Hematopoietic multipotent progenitor cell (in vitro differentiated cells): ENCODE results near the gene DBH. TPM values are rescaled to one million over a fixed set of nuclear protein-coding genes. Genes with fewer than 3 reads are reported as not detected.

Experiments used
- DNase-seq, 3 donors: peaks; one replicate each; pipeline ENCODE4 v3.0.0-alpha.2; 2011 to 2015; ENCODE audit warnings: low read depth in 2 of 3, low spot score in 2 of 3
- total RNA-seq: library from RNA; depleted of rRNA; stranded (reverse); fragments of >200 nt; gene quantifications from one replicate; pipeline ENCODE4 v1.2.3, GENCODE V29; 2012

The DBH gene
- total RNA-seq, 1 donor: not detected

DNA sequence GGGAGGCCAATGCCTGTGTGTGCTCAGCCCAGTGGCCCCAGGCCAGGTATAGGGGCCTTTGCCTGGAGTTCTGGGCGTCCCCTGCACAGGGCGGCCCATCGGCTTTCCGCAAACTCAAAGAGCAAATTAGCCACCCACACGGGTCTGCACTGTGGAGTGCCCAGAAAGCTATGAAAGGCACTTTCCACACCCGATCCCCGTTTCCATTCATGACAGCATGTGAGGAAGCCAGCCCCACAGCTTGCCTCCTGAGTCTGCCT is 5.2 kb downstream of the DBH start:
- DNase-seq: no peak

GRCh38 chr9:133641861-133642595 is 5.9 kb downstream of the DBH start:
- DNase-seq: no peak

GRCh38 chr9:133642708-133643361 is 6.7 kb downstream of the DBH start:
- no peak for DNase-seq

DNA sequence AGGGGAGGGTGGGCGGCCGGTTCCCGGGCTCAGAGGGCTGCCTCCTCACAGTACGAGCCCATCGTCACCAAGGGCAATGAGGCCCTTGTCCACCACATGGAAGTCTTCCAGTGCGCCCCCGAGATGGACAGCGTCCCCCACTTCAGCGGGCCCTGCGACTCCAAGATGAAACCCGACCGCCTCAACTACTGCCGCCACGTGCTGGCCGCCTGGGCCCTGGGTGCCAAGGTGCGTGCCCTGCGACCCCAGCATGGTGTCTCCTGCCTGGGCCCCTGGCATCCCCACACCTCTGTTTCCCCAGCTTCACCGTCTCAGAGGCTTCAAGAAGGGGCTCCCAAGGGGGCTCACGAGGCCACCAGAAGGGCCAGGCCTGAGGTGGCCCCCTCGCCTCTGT is 7.2 kb downstream of the DBH start:
- no peak for DNase-seq

DNA sequence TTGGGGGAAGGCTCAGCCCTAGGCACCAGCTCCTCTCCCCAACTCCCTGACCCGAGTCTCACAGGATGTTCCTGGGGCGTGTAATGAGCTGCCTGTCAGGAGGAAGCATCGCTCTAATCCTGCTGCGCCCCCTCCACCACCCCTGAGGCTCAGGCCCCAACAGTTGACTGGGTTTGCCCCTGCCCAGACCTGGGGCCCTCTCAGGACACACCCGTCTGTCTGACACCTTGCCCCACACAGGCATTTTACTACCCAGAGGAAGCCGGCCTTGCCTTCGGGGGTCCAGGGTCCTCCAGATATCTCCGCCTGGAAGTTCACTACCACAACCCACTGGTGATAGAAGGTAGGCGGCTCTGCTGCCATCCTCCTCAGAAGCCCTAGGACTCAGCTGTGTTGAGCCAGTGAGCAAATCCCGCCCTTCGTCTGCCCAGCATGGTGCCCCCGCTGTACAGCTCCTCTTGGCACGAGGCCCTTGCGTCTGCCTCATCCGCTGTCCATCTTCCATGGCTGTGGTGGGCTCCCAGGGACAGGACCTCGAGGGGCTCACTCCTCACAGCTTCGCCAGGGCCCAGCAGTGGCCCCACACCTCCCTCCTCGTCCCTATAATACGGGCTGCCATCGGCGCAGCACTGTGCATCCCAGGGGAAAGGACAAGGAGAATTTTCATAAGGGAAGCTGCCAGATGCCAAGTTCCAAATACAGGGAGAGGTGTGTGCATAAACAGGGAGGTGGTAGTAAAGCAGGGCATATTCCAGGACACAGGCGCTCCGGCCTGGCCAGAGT is 8.0 kb downstream of the DBH start:
- DNase-seq: no peak

DNA sequence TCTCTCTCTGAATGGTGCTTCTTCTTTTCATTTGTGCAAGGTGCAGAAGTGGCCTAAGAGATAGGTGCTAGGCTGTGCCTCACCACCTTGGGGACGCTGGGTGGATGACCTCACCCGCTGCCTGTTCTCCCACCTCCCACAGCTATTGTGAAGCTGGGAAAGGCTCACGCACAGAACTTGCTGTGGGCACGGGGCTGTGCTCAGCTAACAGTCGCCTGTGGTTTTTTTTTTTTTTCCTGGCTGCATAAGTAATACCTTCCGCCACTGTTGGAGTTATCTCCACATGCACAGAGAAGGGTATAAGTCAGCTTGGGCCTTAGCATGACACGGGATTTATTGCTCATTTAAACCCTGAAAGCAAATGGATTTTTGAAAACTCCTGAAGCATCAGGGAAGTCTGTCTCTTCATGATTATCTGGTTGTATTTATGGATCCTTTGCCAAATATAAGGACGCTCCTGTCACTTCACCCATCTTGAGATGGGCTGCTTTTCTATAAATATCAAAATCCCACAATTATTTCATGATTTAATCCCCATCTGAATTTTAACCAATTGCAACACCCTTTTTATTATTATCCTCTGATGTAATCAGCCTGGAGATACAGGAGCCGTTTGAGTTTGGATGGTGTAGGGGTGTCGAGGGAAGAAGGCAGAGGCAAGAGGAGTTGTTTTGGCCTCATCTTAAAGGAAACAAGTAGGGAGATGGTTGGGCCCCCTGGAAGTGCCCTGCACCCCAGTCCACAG is 9.0 kb downstream of the DBH start:
- peak in 2 of 3 donors; percentile 20 to 31 for DNase-seq

GRCh38 chr9:133647148-133647547 is 11.0 kb downstream of the DBH start:
- DNase-seq: no peak

DNA sequence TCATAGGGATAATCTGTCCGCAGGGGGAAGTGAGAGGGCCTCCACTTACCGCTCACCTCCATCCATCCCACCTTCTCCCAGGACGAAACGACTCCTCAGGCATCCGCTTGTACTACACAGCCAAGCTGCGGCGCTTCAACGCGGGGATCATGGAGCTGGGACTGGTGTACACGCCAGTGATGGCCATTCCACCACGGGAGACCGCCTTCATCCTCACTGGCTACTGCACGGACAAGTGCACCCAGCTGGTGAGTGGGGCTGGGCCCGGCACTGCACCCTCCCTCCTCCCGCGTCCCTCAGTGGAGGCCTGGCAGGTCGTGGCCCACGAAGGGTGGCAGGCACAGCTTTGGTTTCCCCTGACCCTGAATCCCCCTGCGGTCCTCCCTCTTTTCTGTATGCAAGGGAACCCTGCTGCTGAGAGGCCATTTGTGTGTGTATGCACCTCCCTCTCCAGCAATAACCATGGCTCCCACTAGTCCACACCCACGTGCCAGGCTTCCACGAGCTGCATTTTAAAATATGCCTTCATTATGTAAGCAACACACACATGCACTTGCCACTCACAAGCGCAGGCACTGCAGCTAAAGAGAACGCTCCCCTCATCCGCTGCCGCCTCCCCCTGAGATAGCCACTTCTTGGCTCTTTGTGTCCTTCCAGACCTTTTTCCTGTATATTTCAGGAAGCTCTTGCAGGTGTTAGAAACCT is 11.8 kb downstream of the DBH start:
- no peak for DNase-seq

DNA sequence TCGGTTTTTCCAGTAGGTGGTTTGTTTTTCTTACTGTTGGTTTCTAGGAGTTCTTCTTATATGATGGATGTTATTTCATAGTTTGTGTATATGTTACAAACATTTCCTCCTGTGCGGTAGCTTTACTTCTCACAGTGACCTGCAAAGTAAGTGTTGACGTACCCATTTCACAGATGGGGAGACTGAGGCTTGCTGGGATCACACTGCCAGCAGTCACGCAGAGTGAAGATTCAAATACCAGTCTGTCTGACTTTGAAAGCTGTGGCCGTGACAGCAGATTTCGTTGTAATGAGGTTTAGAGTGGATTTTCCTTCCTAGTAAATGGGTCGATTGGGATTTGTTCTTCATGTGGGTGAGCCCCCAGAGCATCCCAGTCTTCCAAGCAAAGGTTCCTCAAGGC is 13.0 kb downstream of the DBH start:
- DNase-seq: no peak

DNA sequence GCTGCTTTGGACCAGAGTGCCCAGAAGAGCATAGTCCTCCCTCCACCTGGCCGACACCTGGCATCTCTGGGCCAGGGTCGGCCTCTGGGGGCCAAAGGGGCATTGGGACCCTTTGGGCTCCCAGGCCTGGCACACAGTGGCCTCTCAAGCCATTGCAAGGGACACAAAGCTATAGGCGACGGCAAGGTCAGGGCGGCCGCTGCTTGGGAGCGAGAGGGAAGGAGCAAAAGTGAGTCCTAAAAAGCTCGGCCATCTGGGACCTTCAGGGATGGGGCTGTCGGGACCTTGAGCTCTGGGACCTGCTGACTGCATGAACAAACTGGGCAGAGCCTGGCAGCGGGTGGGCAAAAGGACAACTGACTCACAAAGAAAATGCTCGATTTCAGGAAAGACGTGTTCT is 13.9 kb downstream of the DBH start:
- DNase-seq: no peak

DNA sequence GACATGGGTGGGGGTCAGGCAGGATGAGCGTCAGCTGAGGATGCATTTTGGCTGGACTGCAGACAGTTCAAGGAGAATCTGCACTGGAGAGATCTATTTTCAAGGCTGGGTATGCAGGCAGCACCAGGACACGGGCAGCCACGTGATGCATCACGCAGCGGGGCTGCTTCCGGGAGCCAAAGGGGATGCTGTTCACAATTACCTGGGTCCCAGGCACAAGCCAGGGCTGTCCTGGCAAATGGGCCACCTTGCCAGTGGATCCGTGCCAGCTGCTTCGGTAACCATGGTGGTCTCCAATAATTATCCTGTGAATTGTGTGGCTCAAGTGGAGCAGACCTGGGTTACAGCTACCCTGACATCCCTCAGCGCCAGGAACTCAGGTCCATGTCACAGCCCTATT is 17.5 kb downstream of the DBH start:
- no peak for DNase-seq

GRCh38 chr9:133654736-133655657 is 18.8 kb downstream of the DBH start:
- DNase-seq: no peak

- DNase-seq: no peak
These were observed 19.5 kb downstream of the DBH start for GRCh38 chr9:133655701-133656100.

GRCh38 chr9:133656211-133657119 is 20.3 kb downstream of the DBH start:
- DNase-seq: no peak

DNA sequence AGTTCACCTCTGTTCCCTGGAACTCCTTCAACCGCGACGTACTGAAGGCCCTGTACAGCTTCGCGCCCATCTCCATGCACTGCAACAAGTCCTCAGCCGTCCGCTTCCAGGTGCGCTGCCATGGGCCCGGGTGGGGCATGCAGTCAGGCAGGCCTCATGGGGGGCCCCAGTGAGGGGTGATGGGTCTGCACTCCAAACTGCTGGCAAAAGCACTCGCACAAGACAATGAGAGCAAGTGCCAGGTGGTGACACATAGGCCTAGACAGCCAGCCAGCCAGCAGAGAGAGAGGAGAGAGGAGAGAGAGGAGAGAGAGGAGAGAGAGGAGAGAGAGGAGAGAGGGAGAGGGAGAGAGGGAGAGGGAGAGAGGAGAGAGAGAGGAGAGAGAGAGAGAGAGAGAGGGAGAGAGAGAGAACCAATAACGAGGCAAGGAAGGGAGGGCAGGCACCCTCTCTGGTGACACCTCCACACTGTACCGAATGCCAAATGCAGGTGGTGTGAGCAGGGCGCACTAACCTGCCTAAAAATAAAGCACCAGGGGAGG is 21.0 kb downstream of the DBH start:
- DNase-seq: no peak

- no peak for DNase-seq
These were observed 22.6 kb downstream of the DBH start for GRCh38 chr9:133658442-133659431.

DNA sequence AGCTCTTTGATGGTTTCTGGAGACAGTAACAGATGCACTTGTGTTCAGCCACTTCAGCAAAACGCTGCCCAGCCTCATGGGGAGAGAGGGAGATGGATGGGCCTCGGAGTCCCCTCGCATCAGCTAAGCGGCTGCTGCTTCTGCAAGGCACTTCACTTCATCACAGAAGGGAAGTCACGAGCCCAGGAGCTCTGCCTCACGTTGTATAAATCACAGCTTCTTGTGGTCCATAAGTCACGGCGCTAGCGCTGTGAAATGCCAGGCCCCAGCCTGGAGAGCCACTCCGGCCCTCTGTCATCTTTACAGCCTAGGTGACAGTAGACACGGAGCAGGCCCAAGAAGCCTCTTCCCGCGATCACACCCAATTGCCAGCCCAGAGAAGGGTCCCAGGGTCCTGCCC is 23.4 kb downstream of the DBH start:
- DNase-seq: no peak
